GM08714 (cell line): ENCODE measurements around the gene SMIM10L2A.

Experiments
- H3K4me3 ChIP-seq: fragments of 200-500 bp; sonication (Bioruptor generic); 2 replicates; pipeline ENCODE4 v1.5.1; 2014; ENCODE audit warnings: mild to moderate bottlenecking, low read length, inconsistent platforms
- ZNF274 ChIP-seq: IDR thresholded peaks from 2 replicates; pipeline ENCODE4 v1.6.1; 2012; ENCODE audit warnings: mild to moderate bottlenecking, low read depth, low read length

The SMIM10L2A gene

GRCh38 chrX:135463937-135464336 lies 42.2 kb downstream of the SMIM10L2A start:
- no peak overlapping the region for H3K4me3 ChIP-seq
- no peak for TF ChIP-seq ZNF274

GRCh38 chrX:135476378-135476777 lies 54.6 kb downstream of the SMIM10L2A start:
- no peak overlapping the region for H3K4me3 ChIP-seq
- TF ChIP-seq ZNF274, result no peak

- no peak overlapping the region for H3K4me3 ChIP-seq
- no peak for TF ChIP-seq ZNF274
Measured at GRCh38 chrX:135477576-135477975, 55.8 kb downstream of the SMIM10L2A start.
